ENCODE measurements around the gene PRKCE. TPM values are rescaled to one million over a fixed set of nuclear protein-coding genes. Genes with fewer than 3 reads are reported as not detected.

PRKCE gene
- polyA plus RNA-seq, 1 of the 3 experiments (the other 2 are of a cell fraction) = 16.3 TPM

GRCh38 chr2:45722477-45722876 lies 71.0 kb downstream of the PRKCE start:
- CTCF ChIA-PET = no interaction called here
- no peak overlapping the region for H2AFZ ChIP-seq (ENCODE audit: low read depth)
- H3K36me3 ChIP-seq (replicated peaks in 1 of 2; ENCODE audit: control insufficient read depth in 1 of 2, insufficient read depth in 2 of 2, low read length in 1 of 2) = no peaks in the 10 kb centered on the region
- no peaks in the 10 kb centered on the region for H3K79me2 ChIP-seq (ENCODE audit: insufficient read depth)
- DNase-seq = no peak
- no peaks in the 10 kb centered on the region for H3K27me3 ChIP-seq (ENCODE audit: insufficient read depth)
- H3K4me2 ChIP-seq = no peak overlapping the region
- no peaks in the 10 kb centered on the region for H3K9me3 ChIP-seq
- no peaks in the 10 kb centered on the region for H3F3A ChIP-seq (replicated peaks; ENCODE audit: insufficient read depth)
- H3K4me3 ChIP-seq (ENCODE audit: low read depth in 2 of 2, low read length in 1 of 2) = no peak overlapping the region
- H3K27ac ChIP-seq (ENCODE audit: low read depth in 2 of 2, low read length in 1 of 2) = no peak overlapping the region
- H4K20me1 ChIP-seq (ENCODE audit: insufficient read depth) = no peaks in the 10 kb centered on the region
- no peaks in the 10 kb centered on the region for H3K9me2 ChIP-seq
- H3K4me1 ChIP-seq (ENCODE audit: control insufficient read depth in 1 of 2, insufficient read depth in 2 of 2, low read depth in 1 of 2, low read length in 1 of 2) = peaks cover 0 to 2% of the 10 kb centered on the region in 2 experiments; a peak in 1 of 4 replicates
- no peak overlapping the region for H3K9ac ChIP-seq
- WGBS (ENCODE audit: low lambda C conversion rate) = 97% methylated on average over 5 of the region's 5 CpGs
- POLR2A ChIA-PET = no interaction called here
- TF ChIP-seq ZBTB33 (IDR thresholded peaks at IDR 0.05; ENCODE audit: borderline replicate concordance, low read depth) (no peak), SIN3A (IDR thresholded peaks at IDR 0.05; ENCODE audit: borderline replicate concordance, low read depth, low read length) (no peak), NFIC (IDR thresholded peaks at IDR 0.05; ENCODE audit: borderline replicate concordance) (no peak), EP300 (IDR thresholded peaks at IDR 0.05; ENCODE audit: borderline replicate concordance in 1 of 2, low read depth in 1 of 2, low read length in 1 of 2) (no peak), USF1 (IDR thresholded peaks at IDR 0.05; ENCODE audit: borderline replicate concordance, low read depth) (no peak), RFX5 (IDR thresholded peaks at IDR 0.05; ENCODE audit: low read length) (no peak), TCF12 (IDR thresholded peaks at IDR 0.05) (no peak), RCOR1 (IDR thresholded peaks at IDR 0.05; ENCODE audit: low read length) (no peak), MAX (IDR thresholded peaks at IDR 0.05; ENCODE audit: low read depth) (no peak), JUND (IDR thresholded peaks at IDR 0.05) (no peak), POLR2AphosphoS5 (IDR thresholded peaks at IDR 0.05; ENCODE audit: low read depth, low read length) (no peak), TEAD4 (IDR thresholded peaks at IDR 0.05; ENCODE audit: borderline replicate concordance, insufficient read depth) (no peak), USF2 (IDR thresholded peaks at IDR 0.05; ENCODE audit: borderline replicate concordance, low read depth, low read length) (no peak), MXI1 (IDR thresholded peaks at IDR 0.05; ENCODE audit: low read depth, low read length) (no peak), FOXJ3 (CRISPR knock-in tag; IDR thresholded peaks at IDR 0.05) (no peak), GATA2 (CRISPR knock-in tag; IDR thresholded peaks at IDR 0.05) (no peak)

All from SK-N-SH (cell line).